WTC11 (cell line): Measurements from ENCODE around the gene UBASH3A.

ENCODE experiments used
- NR2C2 ChIP-seq: sonication (generic); formaldehyde crosslinking; IDR thresholded peaks from 2 replicates; pipeline ENCODE4 v1.8.0; 2022; ENCODE audit warnings: mild to moderate bottlenecking, missing genetic modification reagents
- TF ChIP-seq, protein P1 (sequence below): fragments of 200-600 bp; IDR thresholded peaks from 2 replicates; pipeline ENCODE4 v1.8.0; 2022; ENCODE audit warnings: antibody characterized with exemption

DNA sequence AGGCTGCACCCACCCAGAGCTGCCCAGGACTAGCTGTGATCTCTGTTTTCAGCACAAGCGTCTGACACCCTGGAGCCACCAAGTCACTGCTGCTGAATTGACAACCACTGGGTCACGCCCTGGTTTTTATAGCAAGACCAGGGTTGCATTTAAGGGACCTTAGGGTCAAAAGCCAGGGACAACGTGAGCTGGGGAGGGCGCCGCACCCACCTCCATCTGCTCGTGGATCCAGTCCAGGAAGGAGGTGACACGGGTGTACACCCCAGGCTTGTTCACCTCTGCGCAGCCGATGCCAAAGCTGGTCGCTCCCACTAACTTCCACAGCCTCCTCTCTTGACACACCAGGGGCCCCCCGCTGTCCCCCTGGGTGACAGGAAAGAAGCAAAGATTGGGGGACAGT, 28.2 kb upstream of the UBASH3A start:
- TF ChIP-seq NR2C2 (CRISPR knock-in tag): no peak
- TF ChIP-seq, protein P1, sequence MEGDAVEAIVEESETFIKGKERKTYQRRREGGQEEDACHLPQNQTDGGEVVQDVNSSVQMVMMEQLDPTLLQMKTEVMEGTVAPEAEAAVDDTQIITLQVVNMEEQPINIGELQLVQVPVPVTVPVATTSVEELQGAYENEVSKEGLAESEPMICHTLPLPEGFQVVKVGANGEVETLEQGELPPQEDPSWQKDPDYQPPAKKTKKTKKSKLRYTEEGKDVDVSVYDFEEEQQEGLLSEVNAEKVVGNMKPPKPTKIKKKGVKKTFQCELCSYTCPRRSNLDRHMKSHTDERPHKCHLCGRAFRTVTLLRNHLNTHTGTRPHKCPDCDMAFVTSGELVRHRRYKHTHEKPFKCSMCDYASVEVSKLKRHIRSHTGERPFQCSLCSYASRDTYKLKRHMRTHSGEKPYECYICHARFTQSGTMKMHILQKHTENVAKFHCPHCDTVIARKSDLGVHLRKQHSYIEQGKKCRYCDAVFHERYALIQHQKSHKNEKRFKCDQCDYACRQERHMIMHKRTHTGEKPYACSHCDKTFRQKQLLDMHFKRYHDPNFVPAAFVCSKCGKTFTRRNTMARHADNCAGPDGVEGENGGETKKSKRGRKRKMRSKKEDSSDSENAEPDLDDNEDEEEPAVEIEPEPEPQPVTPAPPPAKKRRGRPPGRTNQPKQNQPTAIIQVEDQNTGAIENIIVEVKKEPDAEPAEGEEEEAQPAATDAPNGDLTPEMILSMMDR: no peak
